ENCODE measurements around the gene OSBPL6. TPM values are rescaled to one million over a fixed set of nuclear protein-coding genes. Genes with fewer than 3 reads are reported as not detected.

OSBPL6 gene
- total RNA-seq, 1 experiment from 2014 or later = 4.6 TPM

DNA sequence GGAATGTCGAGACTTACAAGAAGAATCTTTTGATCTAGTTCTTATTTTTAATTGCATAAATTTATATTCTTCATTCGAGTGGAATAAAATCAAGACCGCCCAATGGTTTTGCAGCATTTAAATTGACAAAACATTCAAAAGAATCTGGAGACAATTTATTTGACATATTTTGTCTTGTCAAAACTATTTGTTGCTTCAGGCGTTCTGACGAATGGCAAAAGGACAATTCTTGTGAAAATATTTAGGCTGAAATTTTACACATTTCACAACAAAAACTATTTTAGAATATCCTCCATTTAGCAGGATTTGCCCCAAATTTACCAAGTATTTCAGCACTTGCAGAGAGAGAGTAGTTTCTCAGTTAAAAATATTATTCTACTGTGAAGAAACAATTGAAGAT, 214.9 kb downstream of the OSBPL6 start:
- no peak overlapping the region for H2BK5ac ChIP-seq (ENCODE audit: insufficient read length, low read length)
- no peak overlapping the region for H3K27ac ChIP-seq (ENCODE audit: insufficient read length, low read depth, low read length)
- no peak overlapping the region for H2BK120ac ChIP-seq (ENCODE audit: low read depth, low read length, poor library complexity, severe bottlenecking)
- no peak overlapping the region for H4K8ac ChIP-seq (replicated peaks; ENCODE audit: insufficient read length, low read depth, low read length)
- no peak for DNase-seq
- H2BK15ac ChIP-seq (ENCODE audit: low read depth, low read length) = no peak overlapping the region
- Mint-ChIP-seq H3K27me3 (ENCODE audit: low read depth) (no peaks in the 10 kb centered on the region), H3K27ac (no peak overlapping the region), H3K4me1 (peaks cover 0 to 4% of the 10 kb centered on the region in 2 experiments; a peak in 1 of 4 replicates), H3K36me3 (ENCODE audit: insufficient read depth in 1 of 3, low read depth in 3 of 3) (no peaks in the 10 kb centered on the region), H3K4me3 (no peak overlapping the region), H3K9me3 (no peaks in the 10 kb centered on the region)
- H3K27me3 ChIP-seq (ENCODE audit: insufficient read depth, low read length) = no peaks in the 10 kb centered on the region
- no peak overlapping the region for H2BK20ac ChIP-seq (ENCODE audit: low read depth, low read length, poor library complexity, severe bottlenecking)
- no peak overlapping the region for H4K91ac ChIP-seq (ENCODE audit: insufficient read length, low read depth, low read length)
- WGBS (ENCODE audit: extremely low coverage, insufficient read length, low lambda C conversion rate) = no CpG with 5 or more reads among the region's 5 CpGs
- no peaks in the 10 kb centered on the region for H3K79me1 ChIP-seq (ENCODE audit: insufficient read depth, low read depth, low read length, poor library complexity, severe bottlenecking)
- no peak overlapping the region for H3K23ac ChIP-seq (ENCODE audit: insufficient read length, low read depth, low read length)
- H2AFZ ChIP-seq (ENCODE audit: low read length) = no peak overlapping the region
- no peaks in the 10 kb centered on the region for H3K4me1 ChIP-seq (ENCODE audit: insufficient read depth, low read length)
- no peak overlapping the region for H3K18ac ChIP-seq (ENCODE audit: insufficient read length, low read depth, low read length)
- H3K56ac ChIP-seq (ENCODE audit: insufficient read length, low read depth, low read length) = no peak overlapping the region
- H3K23me2 ChIP-seq (ENCODE audit: insufficient read length, low read depth, low read length, poor library complexity, severe bottlenecking) = no peaks in the 10 kb centered on the region
- no peak overlapping the region for H2BK12ac ChIP-seq (ENCODE audit: insufficient read length, low read depth, low read length)
- H3K4me2 ChIP-seq (ENCODE audit: insufficient read depth, insufficient read length, low read length) = no peak overlapping the region
- no peak overlapping the region for H3K14ac ChIP-seq (ENCODE audit: insufficient read depth, low read length)
- no peaks in the 10 kb centered on the region for H4K20me1 ChIP-seq (ENCODE audit: control insufficient read depth, insufficient read depth, insufficient read length)
- H3K9ac ChIP-seq (ENCODE audit: extremely low read depth, insufficient read length, low read length) = no peak overlapping the region
- H2AK5ac ChIP-seq (ENCODE audit: insufficient read length, low read length) = no peak overlapping the region
- no peak overlapping the region for H4K5ac ChIP-seq (ENCODE audit: insufficient read length, low read depth, low read length)
- H3K4ac ChIP-seq (ENCODE audit: low read depth, low read length) = no peak overlapping the region
- H3T11ph ChIP-seq (ENCODE audit: low read length) = no peak overlapping the region
- H3K79me2 ChIP-seq (ENCODE audit: insufficient read depth, low read length) = no peaks in the 10 kb centered on the region
- no peak for TF ChIP-seq CTCF (conservative IDR thresholded peaks at IDR 0.05)
- no peaks in the 10 kb centered on the region for H3K9me3 ChIP-seq (ENCODE audit: control insufficient read depth, low read depth, low read length)

Measured in H9 (cell line).